ENCODE results near the gene AMFR. TPM values are rescaled to one million over a fixed set of nuclear protein-coding genes. Genes with fewer than 3 reads are reported as not detected.

The AMFR gene
- total RNA-seq, 1 donor from 2014 or later, result 119 TPM

DNA sequence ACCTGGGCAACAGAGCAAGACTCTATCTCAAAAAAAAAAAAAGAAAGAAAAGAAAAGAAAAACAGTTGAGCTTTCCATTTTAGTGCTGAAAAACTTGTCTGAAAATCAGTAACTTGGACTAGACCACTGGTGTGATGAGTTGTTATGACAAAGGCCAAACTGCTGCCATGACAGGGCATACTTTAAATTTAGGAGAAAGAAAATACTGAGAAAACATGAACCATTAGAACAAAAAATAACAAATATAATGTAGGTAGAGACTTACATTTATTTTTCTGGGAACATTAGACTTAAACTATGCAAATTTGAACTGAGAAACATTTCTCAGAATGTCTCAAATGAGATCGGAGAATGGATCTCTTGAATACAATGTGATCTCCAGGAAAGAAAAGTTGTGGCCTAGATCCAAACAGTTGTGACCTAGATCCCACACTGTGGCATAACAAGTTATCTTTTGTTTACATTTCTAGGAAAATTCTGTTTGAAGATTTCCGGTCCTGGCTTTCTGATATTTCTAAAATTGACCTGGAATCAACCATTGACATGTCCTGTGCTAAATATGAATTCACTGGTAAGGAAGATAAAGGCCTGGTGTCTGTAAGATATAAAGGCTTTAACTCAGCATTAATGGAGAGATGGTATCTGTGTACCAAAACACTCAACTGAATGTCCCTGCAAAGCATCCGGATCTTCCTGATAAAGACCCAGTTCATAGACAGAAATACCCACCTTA lies 36.9 kb upstream of the AMFR start:
- no peak overlapping the region for H3K4me3 ChIP-seq (ENCODE audit: low read depth, low read length)
- no peak for DNase-seq (ENCODE audit: low read depth)
- TF ChIP-seq, protein P1, sequence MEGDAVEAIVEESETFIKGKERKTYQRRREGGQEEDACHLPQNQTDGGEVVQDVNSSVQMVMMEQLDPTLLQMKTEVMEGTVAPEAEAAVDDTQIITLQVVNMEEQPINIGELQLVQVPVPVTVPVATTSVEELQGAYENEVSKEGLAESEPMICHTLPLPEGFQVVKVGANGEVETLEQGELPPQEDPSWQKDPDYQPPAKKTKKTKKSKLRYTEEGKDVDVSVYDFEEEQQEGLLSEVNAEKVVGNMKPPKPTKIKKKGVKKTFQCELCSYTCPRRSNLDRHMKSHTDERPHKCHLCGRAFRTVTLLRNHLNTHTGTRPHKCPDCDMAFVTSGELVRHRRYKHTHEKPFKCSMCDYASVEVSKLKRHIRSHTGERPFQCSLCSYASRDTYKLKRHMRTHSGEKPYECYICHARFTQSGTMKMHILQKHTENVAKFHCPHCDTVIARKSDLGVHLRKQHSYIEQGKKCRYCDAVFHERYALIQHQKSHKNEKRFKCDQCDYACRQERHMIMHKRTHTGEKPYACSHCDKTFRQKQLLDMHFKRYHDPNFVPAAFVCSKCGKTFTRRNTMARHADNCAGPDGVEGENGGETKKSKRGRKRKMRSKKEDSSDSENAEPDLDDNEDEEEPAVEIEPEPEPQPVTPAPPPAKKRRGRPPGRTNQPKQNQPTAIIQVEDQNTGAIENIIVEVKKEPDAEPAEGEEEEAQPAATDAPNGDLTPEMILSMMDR (conservative IDR thresholded peaks at IDR 0.05; ENCODE audit: low read depth, low read length), result no peak

DNA sequence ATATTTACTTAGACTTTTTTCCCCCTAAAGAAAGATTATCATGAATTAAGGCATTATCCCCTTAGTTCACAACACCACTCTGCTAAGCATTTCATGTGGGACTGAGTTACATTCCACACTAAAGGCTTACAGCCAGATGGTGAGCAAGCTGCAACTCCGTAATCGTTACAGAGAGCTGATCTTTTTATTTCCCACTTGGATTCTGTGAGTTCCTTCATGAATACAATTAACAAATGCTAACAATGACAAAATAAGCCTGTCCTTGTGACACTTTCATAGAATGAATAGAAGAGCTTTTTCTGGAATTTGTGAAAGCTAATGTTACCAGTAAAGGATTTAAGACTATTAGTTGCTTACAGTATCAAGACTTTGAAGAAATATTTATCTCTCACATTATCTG lies 34.8 kb upstream of the AMFR start:
- no peak for DNase-seq (ENCODE audit: low read depth)
- TF ChIP-seq, protein P1 (conservative IDR thresholded peaks at IDR 0.05; ENCODE audit: low read depth, low read length), result no peak
- H3K4me3 ChIP-seq (ENCODE audit: low read depth, low read length), result no peak overlapping the region

DNA sequence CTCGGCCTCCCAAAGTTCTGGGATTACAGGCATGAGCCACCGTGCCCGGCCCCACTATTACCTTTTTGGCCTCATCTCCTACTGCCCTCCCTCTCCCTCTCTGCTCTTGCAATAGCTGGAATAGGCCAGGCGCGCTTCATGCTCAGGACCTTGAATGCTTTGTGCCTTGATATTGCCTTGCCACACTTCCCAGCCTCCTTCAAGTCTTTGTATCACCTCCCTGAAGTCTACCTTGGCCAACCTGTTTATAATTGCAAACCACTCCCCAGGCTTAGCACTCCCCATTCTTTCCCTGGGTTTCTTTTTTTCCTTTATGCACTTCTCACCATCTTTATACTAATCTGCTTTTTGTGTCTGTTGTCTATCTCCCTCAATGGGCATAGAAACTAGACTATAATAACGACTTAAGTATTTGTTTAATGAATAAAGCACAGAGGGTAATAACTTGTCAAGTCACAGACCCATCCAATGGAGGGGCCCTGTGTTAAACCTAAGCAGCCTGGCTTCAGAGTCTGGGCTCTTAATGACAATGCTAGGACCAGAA lies 32.7 kb upstream of the AMFR start:
- DNase-seq (ENCODE audit: low read depth), result no peak
- no peak overlapping the region for H3K4me3 ChIP-seq (ENCODE audit: low read depth, low read length)
- TF ChIP-seq, protein P1 (conservative IDR thresholded peaks at IDR 0.05; ENCODE audit: low read depth, low read length), result no peak

DNA sequence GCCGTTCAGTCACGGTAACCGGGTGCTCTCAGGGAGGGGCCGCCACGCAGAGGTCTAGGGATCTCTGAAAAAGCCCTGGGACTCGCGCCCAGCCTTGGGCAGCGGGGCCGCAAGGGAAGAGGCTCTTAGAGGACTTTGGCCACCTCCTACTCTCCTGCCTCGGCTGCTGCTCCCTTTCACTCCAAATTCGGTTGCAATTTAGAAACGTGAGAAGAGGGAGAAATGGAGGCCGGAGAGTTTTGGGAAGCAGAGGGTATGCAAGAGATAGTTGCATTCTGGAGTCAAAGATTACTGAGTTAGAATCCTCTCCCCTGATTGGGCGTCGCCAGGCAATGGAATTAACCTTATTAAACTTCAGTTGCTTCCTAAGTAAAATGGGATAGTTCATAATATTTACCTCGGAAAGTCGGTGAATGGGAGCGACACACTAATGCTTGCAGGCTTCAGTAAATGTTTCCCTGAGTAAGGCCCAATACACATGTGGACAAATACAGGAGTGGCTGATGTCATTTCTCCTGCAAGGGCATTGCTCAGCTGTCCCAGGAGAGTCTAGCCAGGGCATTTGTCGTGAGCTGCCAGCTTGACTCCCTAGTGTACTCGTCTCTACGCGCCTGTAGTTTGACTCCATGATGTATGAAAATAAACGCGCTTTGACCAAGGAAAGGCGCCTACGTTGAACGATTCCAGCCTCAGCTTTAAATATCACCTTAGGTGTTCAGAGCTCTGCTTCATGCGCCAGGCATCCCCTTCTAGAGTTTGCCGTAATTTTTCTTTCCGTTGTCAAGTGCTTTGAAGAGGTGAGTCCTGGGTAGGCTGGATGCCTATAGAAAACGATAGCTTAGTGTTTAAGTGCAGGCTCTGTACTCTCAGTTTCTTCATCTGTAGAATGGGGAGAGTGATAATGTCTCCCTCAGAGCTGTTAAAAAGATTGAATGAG lies 26.7 kb upstream of the AMFR start:
- TF ChIP-seq, protein P1 (conservative IDR thresholded peaks at IDR 0.05; ENCODE audit: low read depth, low read length), result no peak
- no peak for DNase-seq (ENCODE audit: low read depth)
- H3K4me3 ChIP-seq (ENCODE audit: low read depth, low read length), result peak overlapping the region; percentile 92

DNA sequence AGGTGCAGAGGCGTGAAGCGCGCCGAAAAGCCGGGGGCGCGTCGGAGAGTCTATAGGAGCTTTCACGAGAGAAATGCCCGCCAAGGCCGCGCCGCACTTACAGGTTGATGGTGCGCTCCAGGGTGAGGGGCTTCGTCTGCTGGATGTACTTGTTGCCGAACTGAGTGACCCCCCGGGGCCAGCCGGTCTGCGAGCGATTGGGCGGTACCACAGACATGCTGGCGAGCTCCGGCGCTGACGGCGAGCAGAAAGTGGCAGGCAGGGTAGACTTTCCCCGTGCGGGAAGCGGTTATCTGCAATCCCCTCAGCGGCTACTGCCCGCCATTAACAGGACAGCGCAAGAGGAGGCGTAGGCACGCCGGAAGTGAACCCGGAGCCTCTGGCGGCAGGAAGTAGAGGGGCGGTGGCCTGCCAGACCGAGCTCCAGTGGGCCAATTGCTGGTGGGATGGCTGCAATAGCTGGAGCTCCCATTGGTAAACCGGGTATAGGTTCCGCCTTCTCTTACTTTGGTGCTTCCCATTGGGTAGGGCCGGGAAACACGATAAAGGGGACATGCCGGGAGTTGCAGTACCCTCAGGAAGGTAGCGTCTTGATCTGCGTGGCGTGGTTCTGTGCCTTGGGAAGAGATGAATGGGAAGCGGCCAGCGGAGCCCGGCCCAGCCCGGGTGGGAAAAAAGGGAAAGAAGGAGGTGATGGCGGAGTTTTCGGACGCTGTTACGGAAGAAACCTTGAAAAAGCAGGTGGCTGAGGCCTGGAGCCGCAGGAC lies 25.8 kb upstream of the AMFR start, which contains the start of the genes NUDT21 and OGFOD1:
Gene NUDT21, minus strand, starts transcription at position 347 of the 767 bp plus-strand sequence. Its CDS starts 130 bp downstream, at position 217.
Gene OGFOD1, plus strand, starts transcription at position 569 of the 767 bp plus-strand sequence. Its CDS starts 59 bp downstream, at position 628.
- TF ChIP-seq, protein P1 (conservative IDR thresholded peaks at IDR 0.05; ENCODE audit: low read depth, low read length), result no peak
- peak within 1 kb of the TSS; percentile 92 for H3K4me3 ChIP-seq (ENCODE audit: low read depth, low read length)
- peak; percentile 92 for DNase-seq (ENCODE audit: low read depth)

DNA sequence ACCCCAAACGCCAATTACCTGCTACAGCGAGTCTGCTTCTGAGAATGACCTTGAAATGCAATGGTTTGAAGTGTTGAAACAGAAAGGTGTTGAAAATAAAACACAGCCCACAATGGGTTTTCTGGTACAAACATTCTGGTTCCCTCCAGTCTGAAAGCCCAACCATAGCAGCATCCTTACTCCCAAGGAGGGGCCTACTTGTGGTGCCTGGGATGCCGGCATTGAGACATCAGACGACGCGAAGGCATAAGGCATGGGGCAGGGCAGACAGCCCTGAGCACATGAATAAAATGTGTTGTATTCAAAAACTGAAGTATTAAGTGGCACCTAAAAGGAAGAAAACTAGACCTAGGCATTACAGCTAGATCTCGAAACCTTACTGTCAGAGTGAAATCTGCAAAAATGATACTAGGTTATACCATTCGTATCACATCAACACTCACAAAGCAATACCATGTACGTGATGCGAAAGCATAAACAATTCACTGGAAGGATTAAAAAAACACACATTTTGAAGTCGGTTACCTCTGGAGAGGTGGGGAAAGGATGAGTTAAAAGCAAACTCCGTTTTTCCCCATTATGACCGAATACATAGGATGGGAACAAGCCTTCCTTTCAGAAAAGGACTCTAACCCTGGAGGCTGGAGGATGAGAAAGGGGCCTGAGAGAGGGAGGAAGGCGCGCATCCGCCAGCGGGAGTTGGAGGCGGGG lies 25.1 kb upstream of the AMFR start:
- TF ChIP-seq, protein P1 (conservative IDR thresholded peaks at IDR 0.05; ENCODE audit: low read depth, low read length), result no peak
- H3K4me3 ChIP-seq (ENCODE audit: low read depth, low read length), result peak overlapping the region; percentile 92
- DNase-seq (ENCODE audit: low read depth), result no peak
